HL-60 (cell line): ENCODE data around the gene P2RX6.

Experiments
- DNase-seq, 2 experiments: peaks; one replicate each; pipeline ENCODE4 v3.0.0-alpha.2; 2010 to 2020; ENCODE audit warnings: low read depth in 1 of 2, low spot score in 1 of 2
- H3K27ac ChIP-seq: fragments of 250-450 bp; sonication (Bioruptor Pico); replicated peaks from 2 replicates; pipeline ENCODE4 v1.5.1; 2020; ENCODE audit warnings: mild to moderate bottlenecking, moderate library complexity
- H3K27me3 ChIP-seq: fragments of 250-450 bp; sonication (Bioruptor Pico); 2 replicates; pipeline ENCODE4 v1.5.1; 2021; ENCODE audit warnings: mild to moderate bottlenecking, moderate library complexity; ENCODE audit not compliant: insufficient read depth, poor library complexity, severe bottlenecking
- H3K4me3 ChIP-seq: replicated peaks from 2 replicates; pipeline ENCODE4 v1.5.1; 2011; ENCODE audit warnings: mild to moderate bottlenecking, control low read depth, low read length; ENCODE audit not compliant: insufficient read depth
- CTCF ChIP-seq: IDR thresholded peaks from one replicate; pipeline ENCODE4 v1.5.1; 2011; ENCODE audit warnings: low read length, control low read depth, inconsistent platforms; ENCODE audit not compliant: insufficient read depth
- GABPA ChIP-seq: IDR thresholded peaks from 2 replicates; pipeline ENCODE4 v1.6.1; 2012; ENCODE audit warnings: low read depth
- POLR2AphosphoS5 ChIP-seq: IDR thresholded peaks from 2 replicates; pipeline ENCODE4 v1.6.1; 2012; ENCODE audit warnings: low read depth
- REST ChIP-seq: IDR thresholded peaks from 2 replicates; pipeline ENCODE4 v1.6.1; 2012; ENCODE audit warnings: low read depth; ENCODE audit not compliant: insufficient replicate concordance
- SPI1 ChIP-seq: IDR thresholded peaks from 2 replicates; pipeline ENCODE4 v1.6.1; 2012; ENCODE audit warnings: low read depth, mild to moderate bottlenecking, borderline replicate concordance

The P2RX6 gene

GRCh38 chr22:21028277-21029251 lies 13.6 kb downstream of the P2RX6 start:
- DNase-seq = no peak
- Histone ChIP-seq H3K27me3 (peaks cover 22% of the 10 kb centered on the region), H3K4me3 (no peak overlapping the region), H3K27ac (no peak overlapping the region)
- no peak for TF ChIP-seq REST
- no peak for TF ChIP-seq GABPA
- no peak for TF ChIP-seq CTCF
- no peak for TF ChIP-seq SPI1
- TF ChIP-seq POLR2AphosphoS5 = no peak

- Histone ChIP-seq H3K27me3 (peaks cover 22% of the 10 kb centered on the region), H3K27ac (no peak overlapping the region), H3K4me3 (no peak overlapping the region)
- no peak for DNase-seq
- TF ChIP-seq SPI1 = no peak
- no peak for TF ChIP-seq CTCF
- TF ChIP-seq REST = no peak
- no peak for TF ChIP-seq GABPA
- no peak for TF ChIP-seq POLR2AphosphoS5
These were observed 14.6 kb downstream of the P2RX6 start for GRCh38 chr22:21029486-21030025.

- DNase-seq = no peak
- TF ChIP-seq GABPA (no peak), CTCF (no peak), POLR2AphosphoS5 (no peak)
- H3K27me3 ChIP-seq = peaks cover 22% of the 10 kb centered on the region
- H3K4me3 ChIP-seq = no peak overlapping the region
- H3K27ac ChIP-seq = no peak overlapping the region
These were observed 15.1 kb downstream of the P2RX6 start for GRCh38 chr22:21030032-21030431.
